ENCODE data around the gene PTPRN2. TPM values are rescaled to one million over a fixed set of nuclear protein-coding genes. Genes with fewer than 3 reads are reported as not detected.

PTPRN2 gene
- total and polyA plus RNA-seq, 7 donors: 3.2 to 7.1 (median 5.5) TPM

GRCh38 chr7:157862731-157863130 lies 724.9 kb downstream of the PTPRN2 start:
- H3K4me1 ChIP-seq: no peaks in the 10 kb centered on the region
- WGBS, 2 donors: 88 to 89% methylated on average over 25 of the region's 25 CpGs
- no peak for DNase-seq
- H3K36me3 ChIP-seq: no peaks in the 10 kb centered on the region
- H3K27me3 ChIP-seq: no peaks in the 10 kb centered on the region
- TF ChIP-seq CTCF (IDR thresholded peaks at IDR 0.05) (no peak), POLR2AphosphoS5 (IDR thresholded peaks at IDR 0.05) (no peak), EP300 (IDR thresholded peaks at IDR 0.05) (no peak), POLR2A (IDR thresholded peaks at IDR 0.05) (no peak)
- no peaks in the 10 kb centered on the region for H3K9me3 ChIP-seq
- intact Hi-C loops (cut with DNase I): no loop called here
- H3K27ac ChIP-seq: no peak overlapping the region
- H3K4me3 ChIP-seq: no peak overlapping the region

GRCh38 chr7:157861551-157861950 lies 726.1 kb downstream of the PTPRN2 start:
- Histone ChIP-seq H3K27me3 (no peaks in the 10 kb centered on the region), H3K4me3 (no peak overlapping the region), H3K36me3 (no peaks in the 10 kb centered on the region), H3K4me1 (no peaks in the 10 kb centered on the region), H3K27ac (no peak overlapping the region), H3K9me3 (no peaks in the 10 kb centered on the region)
- 91% methylated on average over 17 of the region's 17 CpGs for WGBS, 2 donors
- DNase-seq: no peak
- no peak for TF ChIP-seq EP300 (IDR thresholded peaks at IDR 0.05)
- TF ChIP-seq CTCF (IDR thresholded peaks at IDR 0.05): no peak
- no peak for TF ChIP-seq POLR2AphosphoS5 (IDR thresholded peaks at IDR 0.05)
- no peak for TF ChIP-seq POLR2A (IDR thresholded peaks at IDR 0.05)
- intact Hi-C loops (cut with DNase I): no loop called here

DNA sequence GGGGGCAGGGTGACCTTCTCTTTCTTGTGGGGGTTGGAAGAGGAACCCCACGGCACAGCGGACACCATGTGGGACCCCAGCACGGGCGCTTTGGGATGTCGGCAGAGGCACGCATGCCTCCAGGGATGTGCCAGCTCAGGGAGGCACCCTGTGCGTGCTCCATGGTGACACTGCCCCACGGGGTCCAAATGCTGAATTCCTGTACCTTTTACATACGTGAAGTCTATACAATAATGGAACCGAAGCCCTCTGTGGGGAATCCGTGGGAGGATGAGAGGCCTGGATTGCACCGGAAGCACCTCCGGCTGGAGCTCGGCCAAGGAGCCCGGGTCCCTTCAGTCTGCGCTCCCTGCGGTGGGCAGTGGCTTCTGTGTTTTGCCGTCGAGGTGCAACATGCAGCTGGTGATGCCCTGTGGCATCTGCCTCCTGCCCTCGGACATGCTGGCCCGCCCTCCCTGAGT lies 726.6 kb downstream of the PTPRN2 start:
- intact Hi-C loops (cut with DNase I): no loop called here
- H3K36me3 ChIP-seq: no peaks in the 10 kb centered on the region
- no peak overlapping the region for H3K4me3 ChIP-seq
- no peak for TF ChIP-seq POLR2A (IDR thresholded peaks at IDR 0.05)
- TF ChIP-seq EP300 (IDR thresholded peaks at IDR 0.05): no peak
- no peak for TF ChIP-seq POLR2AphosphoS5 (IDR thresholded peaks at IDR 0.05)
- no peak for TF ChIP-seq CTCF (IDR thresholded peaks at IDR 0.05)
- WGBS, 2 donors: 87 to 92% methylated on average over 21 of the region's 21 CpGs
- H3K27ac ChIP-seq: no peak overlapping the region
- no peaks in the 10 kb centered on the region for H3K27me3 ChIP-seq
- no peaks in the 10 kb centered on the region for H3K9me3 ChIP-seq
- no peaks in the 10 kb centered on the region for H3K4me1 ChIP-seq
- no peak for DNase-seq

DNA sequence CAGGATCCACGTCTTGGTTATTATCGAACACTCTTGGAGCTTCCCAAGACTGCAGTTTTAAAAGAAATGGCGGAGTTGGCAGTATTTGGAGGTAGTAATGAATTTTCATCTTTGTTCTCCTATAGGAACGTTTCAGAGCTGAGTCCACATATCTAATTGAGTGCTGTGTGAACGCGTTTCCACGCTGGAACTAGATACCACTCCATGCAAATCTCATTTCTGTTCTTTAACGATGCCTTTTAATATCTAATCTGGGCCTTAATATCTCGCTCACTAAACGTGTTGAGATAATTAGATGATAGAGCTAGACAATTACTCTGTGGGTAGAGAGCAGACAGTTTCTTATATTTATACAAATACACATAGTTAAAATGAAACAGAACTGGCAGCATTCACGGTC lies 727.2 kb downstream of the PTPRN2 start:
- Histone ChIP-seq H3K4me1 (no peaks in the 10 kb centered on the region), H3K27ac (no peak overlapping the region), H3K4me3 (no peak overlapping the region), H3K9me3 (no peaks in the 10 kb centered on the region), H3K27me3 (no peaks in the 10 kb centered on the region), H3K36me3 (no peaks in the 10 kb centered on the region)
- TF ChIP-seq POLR2AphosphoS5 (IDR thresholded peaks at IDR 0.05) (no peak), CTCF (IDR thresholded peaks at IDR 0.05) (no peak), POLR2A (IDR thresholded peaks at IDR 0.05) (no peak)
- no peak for DNase-seq
- intact Hi-C loops (cut with DNase I): no loop called here
- 87 to 89% methylated on average over 11 of the region's 11 CpGs for WGBS, 2 donors

- H3K36me3 ChIP-seq: no peaks in the 10 kb centered on the region
- intact Hi-C loops (cut with DNase I): no loop called here
- DNase-seq: no peak
- no peaks in the 10 kb centered on the region for H3K9me3 ChIP-seq
- no peak overlapping the region for H3K27ac ChIP-seq
- TF ChIP-seq POLR2AphosphoS5 (IDR thresholded peaks at IDR 0.05) (no peak), EP300 (IDR thresholded peaks at IDR 0.05) (no peak), CTCF (IDR thresholded peaks at IDR 0.05) (no peak), POLR2A (IDR thresholded peaks at IDR 0.05) (no peak)
- 61 to 70% methylated on average over 6 of the region's 6 CpGs for WGBS, 2 donors
- H3K4me3 ChIP-seq: no peak overlapping the region
- H3K4me1 ChIP-seq: no peaks in the 10 kb centered on the region
- H3K27me3 ChIP-seq: no peaks in the 10 kb centered on the region
Measured at GRCh38 chr7:157859915-157860314, 727.7 kb downstream of the PTPRN2 start.

All from sigmoid colon (tissue), 7 donors.